K562 treated with DMSO at 1 percent for 12 hours (cell line): ENCODE results near the gene UGT8. TPM values are rescaled to one million over a fixed set of nuclear protein-coding genes. Genes with fewer than 3 reads are reported as not detected.

Source experiments
- total RNA-seq: library from RNA; unstranded; fragments of 300-600 nt; gene quantifications from 2 replicates; pipeline ENCODE4 v1.2.3, GENCODE V29; 2022; ENCODE audit not compliant: insufficient read depth

The UGT8 gene, protein sequence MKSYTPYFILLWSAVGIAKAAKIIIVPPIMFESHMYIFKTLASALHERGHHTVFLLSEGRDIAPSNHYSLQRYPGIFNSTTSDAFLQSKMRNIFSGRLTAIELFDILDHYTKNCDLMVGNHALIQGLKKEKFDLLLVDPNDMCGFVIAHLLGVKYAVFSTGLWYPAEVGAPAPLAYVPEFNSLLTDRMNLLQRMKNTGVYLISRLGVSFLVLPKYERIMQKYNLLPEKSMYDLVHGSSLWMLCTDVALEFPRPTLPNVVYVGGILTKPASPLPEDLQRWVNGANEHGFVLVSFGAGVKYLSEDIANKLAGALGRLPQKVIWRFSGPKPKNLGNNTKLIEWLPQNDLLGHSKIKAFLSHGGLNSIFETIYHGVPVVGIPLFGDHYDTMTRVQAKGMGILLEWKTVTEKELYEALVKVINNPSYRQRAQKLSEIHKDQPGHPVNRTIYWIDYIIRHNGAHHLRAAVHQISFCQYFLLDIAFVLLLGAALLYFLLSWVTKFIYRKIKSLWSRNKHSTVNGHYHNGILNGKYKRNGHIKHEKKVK
- 3.1 and 9.0 TPM in 2 replicates for total RNA-seq

DNA sequence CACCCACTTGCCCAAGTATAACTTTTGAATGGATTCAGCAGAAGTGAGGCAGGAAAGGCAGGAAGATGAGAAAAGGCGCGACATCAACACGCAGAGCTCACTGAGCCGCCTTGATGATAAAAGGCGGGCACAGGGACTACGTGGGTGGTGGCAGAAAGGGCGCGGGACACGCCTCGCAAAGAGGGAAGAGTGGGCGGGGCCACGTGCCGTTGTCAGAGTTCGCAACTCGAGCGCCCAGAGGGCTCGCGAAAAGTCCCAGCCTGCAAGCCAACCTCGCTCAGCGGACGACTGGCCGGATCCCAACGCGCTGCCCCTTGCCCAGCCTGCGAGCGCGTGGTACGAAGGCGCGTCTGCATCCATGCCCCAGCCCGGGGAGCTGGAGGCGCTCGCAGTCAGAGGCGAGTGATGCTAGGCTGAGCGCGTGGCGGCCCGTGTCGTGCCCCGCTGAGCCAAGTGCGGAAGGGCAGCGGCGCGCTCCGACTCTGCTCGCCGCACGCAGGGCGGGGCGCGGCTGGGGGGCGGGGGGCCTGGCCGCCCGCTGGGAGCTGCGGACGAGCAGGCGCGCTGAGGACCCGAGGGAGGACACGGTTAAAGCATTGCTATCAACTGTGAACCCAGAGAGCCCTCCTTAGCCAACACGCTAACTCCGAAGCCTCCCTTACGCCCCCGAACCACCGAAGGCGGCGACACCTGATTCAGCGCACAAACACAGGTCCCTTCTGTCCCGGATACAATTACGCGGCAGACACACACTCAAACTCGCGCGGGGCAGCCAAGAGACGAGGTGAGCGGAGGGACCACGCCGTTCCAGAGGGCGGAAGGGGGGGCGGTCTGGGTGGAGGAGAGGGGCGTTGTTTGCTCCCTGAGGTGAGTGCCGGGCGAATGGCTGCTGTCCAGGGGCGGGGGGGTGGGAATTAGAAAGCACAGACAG is at the start of gene UGT8:
Gene UGT8 (plus strand): TSS at position 617 of the 931 bp plus-strand sequence. CDS start 24,074 bp downstream, outside the sequence.

